Measurements from ENCODE around the gene CREBRF. TPM values are rescaled to one million over a fixed set of nuclear protein-coding genes. Genes with fewer than 3 reads are reported as not detected.
"Not testable (repeated sequence)": the region's sequence is repeated elsewhere in the genome, so short reads cannot be mapped to it uniquely, and the experiment has no call there.

Gene CREBRF
- total RNA-seq, 1 donor from 2014 or later = 11.3 TPM

- intact Hi-C loops (cut with micrococcal nuclease) = no loop called here
These were observed 19.8 kb downstream of the CREBRF start for GRCh38 chr5:173075970-173076369.

- intact Hi-C loops (cut with micrococcal nuclease) = not testable (repeated sequence)
These were observed 20.3 kb downstream of the CREBRF start for GRCh38 chr5:173076471-173076870.

GRCh38 chr5:173078878-173079277 is 22.7 kb downstream of the CREBRF start:
- intact Hi-C loops (cut with micrococcal nuclease) = no loop called here

GRCh38 chr5:173089581-173089980 is 33.4 kb downstream of the CREBRF start:
- intact Hi-C loops (cut with micrococcal nuclease) = no loop called here

GRCh38 chr5:173090639-173091038 is 34.5 kb downstream of the CREBRF start:
- intact Hi-C loops (cut with micrococcal nuclease) = no loop called here

- intact Hi-C loops (cut with micrococcal nuclease) = no loop called here
These were observed 35.8 kb downstream of the CREBRF start for GRCh38 chr5:173091981-173092380.

- intact Hi-C loops (cut with micrococcal nuclease) = no loop called here
These were observed 37.5 kb downstream of the CREBRF start for GRCh38 chr5:173093606-173094005.

GRCh38 chr5:173094012-173094661 is 38.0 kb downstream of the CREBRF start:
- intact Hi-C loops (cut with micrococcal nuclease) = no loop called here

- intact Hi-C loops (cut with micrococcal nuclease) = no loop called here
These were observed 42.6 kb downstream of the CREBRF start for GRCh38 chr5:173098787-173099186.

- intact Hi-C loops (cut with micrococcal nuclease) = no loop called here
These were observed 43.3 kb downstream of the CREBRF start for GRCh38 chr5:173099461-173099860.

- intact Hi-C loops (cut with micrococcal nuclease) = no loop called here
These were observed 45.1 kb downstream of the CREBRF start for GRCh38 chr5:173101245-173101644.

- intact Hi-C loops (cut with micrococcal nuclease) = no loop called here
These were observed 47.3 kb downstream of the CREBRF start for GRCh38 chr5:173103411-173103810.

- intact Hi-C loops (cut with micrococcal nuclease) = no loop called here
These were observed 52.8 kb downstream of the CREBRF start for GRCh38 chr5:173108914-173109313.

GRCh38 chr5:173114536-173114935 is 58.4 kb downstream of the CREBRF start:
- intact Hi-C loops (cut with micrococcal nuclease) = no loop called here

GRCh38 chr5:173119719-173120118 is 63.6 kb downstream of the CREBRF start:
- intact Hi-C loops (cut with micrococcal nuclease) = no loop called here

GRCh38 chr5:173123416-173123815 is 67.3 kb downstream of the CREBRF start:
- intact Hi-C loops (cut with micrococcal nuclease) = no loop called here

- intact Hi-C loops (cut with micrococcal nuclease) = not testable (repeated sequence)
These were observed 76.0 kb downstream of the CREBRF start for GRCh38 chr5:173132166-173132565.

- intact Hi-C loops (cut with micrococcal nuclease) = no loop called here
These were observed 82.6 kb downstream of the CREBRF start for GRCh38 chr5:173138707-173139106.

GRCh38 chr5:173139631-173140030 is 83.5 kb downstream of the CREBRF start:
- intact Hi-C loops (cut with micrococcal nuclease) = loop anchor here (5.0 to 10.0 kb wide), 2 partner anchors 745 to 1752 kb away; partner anchors contain the start of genes CPEB4 and NPM1

GRCh38 chr5:173140769-173141168 is 84.6 kb downstream of the CREBRF start:
- intact Hi-C loops (cut with micrococcal nuclease) = loop anchor here (5.0 to 10.0 kb wide), 2 partner anchors 744 to 1753 kb away; partner anchors contain the start of genes CPEB4 and NPM1

GRCh38 chr5:173143567-173143966 is 87.4 kb downstream of the CREBRF start:
- intact Hi-C loops (cut with micrococcal nuclease) = loop anchor here (5.0 to 10.0 kb wide), 2 partner anchors 741 to 1756 kb away; partner anchors contain the start of genes CPEB4 and NPM1

GRCh38 chr5:173144200-173145176 is 88.3 kb downstream of the CREBRF start, which contains the start of gene BNIP1:
TSS of gene BNIP1 (plus strand) at chr5:173144531. CDS start at chr5:173144546, 15 bp downstream.
- intact Hi-C loops (cut with micrococcal nuclease) = loop anchor here (1.0 to 10.0 kb wide), 7 partner anchors 88 to 1757 kb away; partner anchors contain the start of genes ATP6V0E1, CPEB4, CREBRF and DUSP1

Data from T-helper 2 cell treated with Interferon-gamma antibody and Interleukin-4, amounts not matched to agents 100 ng/mL and 5 ng/mL, for 36 hours (primary cell).